Osteoblast (primary cell): Measurements from ENCODE around the gene CACNG8. TPM values are rescaled to one million over a fixed set of nuclear protein-coding genes. Genes with fewer than 3 reads are reported as not detected.
A peak's percentile ranks its signal among the peaks of the same experiment; 100 is the strongest.

Experiments used
- DNase-seq: peaks from one replicate; pipeline ENCODE4 v3.0.0; 2011; ENCODE audit warnings: low spot score, mixed read lengths; ENCODE audit not compliant: insufficient read length; ENCODE audit errors: missing footprints
- H2AFZ ChIP-seq: 2 replicates; pipeline ENCODE4 v1.6.0; 2011; ENCODE audit warnings: mild to moderate bottlenecking, low read length
- H3K27ac ChIP-seq: 2 replicates; pipeline ENCODE4 v1.5.1; 2011; ENCODE audit warnings: mild to moderate bottlenecking, low read depth, low read length, moderate library complexity
- H3K27me3 ChIP-seq: 2 replicates; pipeline ENCODE4 v1.6.0; 2012; ENCODE audit warnings: mild to moderate bottlenecking, control low read depth, inconsistent platforms, low read length, moderate library complexity; ENCODE audit not compliant: insufficient read depth
- H3K36me3 ChIP-seq: 2 replicates; pipeline ENCODE4 v1.5.1; 2011; ENCODE audit warnings: mild to moderate bottlenecking, low read length, control low read depth, moderate library complexity; ENCODE audit not compliant: insufficient read depth
- H3K4me1 ChIP-seq: 2 replicates; pipeline ENCODE4 v1.5.1; 2011; ENCODE audit warnings: mild to moderate bottlenecking, low read length, control low read depth, moderate library complexity; ENCODE audit not compliant: insufficient read depth
- H3K4me2 ChIP-seq: 2 replicates; pipeline ENCODE4 v1.6.0; 2011; ENCODE audit warnings: mild to moderate bottlenecking, low read length; ENCODE audit not compliant: insufficient read depth
- H3K4me3 ChIP-seq: fragments of 200-600 bp; sonication (generic); 3 replicates; pipeline ENCODE4 v1.5.1; 2012; ENCODE audit warnings: mild to moderate bottlenecking, low read length, inconsistent platforms; ENCODE audit not compliant: insufficient read depth
- H3K79me2 ChIP-seq: 2 replicates; pipeline ENCODE4 v1.6.0; 2012; ENCODE audit warnings: mild to moderate bottlenecking, low read length, control low read depth, inconsistent platforms; ENCODE audit not compliant: insufficient read depth
- H3K9me3 ChIP-seq: 2 replicates; pipeline ENCODE4 v1.5.1; 2011; ENCODE audit warnings: low read depth, low read length, control low read depth
- H4K20me1 ChIP-seq: 2 replicates; pipeline ENCODE4 v1.6.0; 2012; ENCODE audit warnings: mild to moderate bottlenecking, low read length, control low read depth; ENCODE audit not compliant: insufficient read depth
- total RNA-seq: library from RNA; depleted of rRNA; stranded (reverse); fragments of >200 nt; gene quantifications from 2 replicates; pipeline ENCODE4 v1.2.3, GENCODE V29; 2012
- TF ChIP-seq, protein P1 (sequence below): IDR thresholded peaks from 2 replicates; pipeline ENCODE4 v1.5.1; 2011; ENCODE audit warnings: mild to moderate bottlenecking, low read depth, low read length, moderate library complexity; ENCODE audit errors: extremely low read depth

CACNG8 gene
- total RNA-seq, 1 donor: not detected

GRCh38 chr19:53971673-53972072 is 8.9 kb downstream of the CACNG8 start:
- peaks cover 9% of the 10 kb centered on the region for H3K27me3 ChIP-seq
- TF ChIP-seq, protein P1, sequence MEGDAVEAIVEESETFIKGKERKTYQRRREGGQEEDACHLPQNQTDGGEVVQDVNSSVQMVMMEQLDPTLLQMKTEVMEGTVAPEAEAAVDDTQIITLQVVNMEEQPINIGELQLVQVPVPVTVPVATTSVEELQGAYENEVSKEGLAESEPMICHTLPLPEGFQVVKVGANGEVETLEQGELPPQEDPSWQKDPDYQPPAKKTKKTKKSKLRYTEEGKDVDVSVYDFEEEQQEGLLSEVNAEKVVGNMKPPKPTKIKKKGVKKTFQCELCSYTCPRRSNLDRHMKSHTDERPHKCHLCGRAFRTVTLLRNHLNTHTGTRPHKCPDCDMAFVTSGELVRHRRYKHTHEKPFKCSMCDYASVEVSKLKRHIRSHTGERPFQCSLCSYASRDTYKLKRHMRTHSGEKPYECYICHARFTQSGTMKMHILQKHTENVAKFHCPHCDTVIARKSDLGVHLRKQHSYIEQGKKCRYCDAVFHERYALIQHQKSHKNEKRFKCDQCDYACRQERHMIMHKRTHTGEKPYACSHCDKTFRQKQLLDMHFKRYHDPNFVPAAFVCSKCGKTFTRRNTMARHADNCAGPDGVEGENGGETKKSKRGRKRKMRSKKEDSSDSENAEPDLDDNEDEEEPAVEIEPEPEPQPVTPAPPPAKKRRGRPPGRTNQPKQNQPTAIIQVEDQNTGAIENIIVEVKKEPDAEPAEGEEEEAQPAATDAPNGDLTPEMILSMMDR: no peak
- H3K4me3 ChIP-seq: no peak overlapping the region
- no peaks in the 10 kb centered on the region for H3K9me3 ChIP-seq
- H3K36me3 ChIP-seq: no peaks in the 10 kb centered on the region
- peak; percentile 58 for DNase-seq
- H2AFZ ChIP-seq: no peak overlapping the region
- no peak overlapping the region for H3K27ac ChIP-seq
- no peak overlapping the region for H3K4me2 ChIP-seq
- H3K79me2 ChIP-seq: no peaks in the 10 kb centered on the region
- no peaks in the 10 kb centered on the region for H3K4me1 ChIP-seq
- no peaks in the 10 kb centered on the region for H4K20me1 ChIP-seq

GRCh38 chr19:53977429-53977990 is 14.8 kb downstream of the CACNG8 start:
- Histone ChIP-seq H3K4me1 (peaks cover 4% of the 10 kb centered on the region), H3K9me3 (no peaks in the 10 kb centered on the region), H3K79me2 (no peaks in the 10 kb centered on the region), H4K20me1 (no peaks in the 10 kb centered on the region), H3K4me2 (peak overlapping the region; percentile 81), H3K27ac (no peak overlapping the region), H3K36me3 (no peaks in the 10 kb centered on the region), H3K27me3 (peaks cover 43% of the 10 kb centered on the region), H3K4me3 (peak overlapping the region; percentile 60), H2AFZ (peak overlapping the region; percentile 88)
- TF ChIP-seq, protein P1: no peak
- DNase-seq: peak; percentile 96

- TF ChIP-seq, protein P1: no peak
- H3K4me3 ChIP-seq: peak overlapping the region; percentile 60
Observed at GRCh38 chr19:53977991-53978731, 15.4 kb downstream of the CACNG8 start.

More at GRCh38 chr19:53977991-53978731, 15.4 kb downstream of the CACNG8 start:
- no peak overlapping the region for H3K27ac ChIP-seq
- DNase-seq: peak; percentile 97
- H2AFZ ChIP-seq: peak overlapping the region; percentile 88
- peaks cover 40% of the 10 kb centered on the region for H3K27me3 ChIP-seq
- H3K79me2 ChIP-seq: no peaks in the 10 kb centered on the region
- no peaks in the 10 kb centered on the region for H3K9me3 ChIP-seq
- peak overlapping the region; percentile 81 for H3K4me2 ChIP-seq
- no peaks in the 10 kb centered on the region for H4K20me1 ChIP-seq
- H3K36me3 ChIP-seq: no peaks in the 10 kb centered on the region
- H3K4me1 ChIP-seq: peaks cover 4% of the 10 kb centered on the region
